GM19455 (cell line): Measurements from ENCODE around the gene FXYD7.
"Not testable (repeated sequence)": the region's sequence is repeated elsewhere in the genome, so short reads cannot be mapped to it uniquely, and the experiment has no call there.

ENCODE experiments used
- ATAC-seq: cut with Tn5 transposase; IDR thresholded peaks from one replicate; pipeline ENCODE4 v1.9.1; 2021; ENCODE audit not compliant: unreplicated experiment

FXYD7 gene

GRCh38 chr19:35125749-35126623 is 17.1 kb upstream of the FXYD7 start:
- no peak for ATAC-seq

GRCh38 chr19:35126624-35126959 is 16.5 kb upstream of the FXYD7 start:
- ATAC-seq = no peak

- ATAC-seq = no peak
Measured at GRCh38 chr19:35127871-35128270, 15.2 kb upstream of the FXYD7 start.

GRCh38 chr19:35128398-35129057 is 14.5 kb upstream of the FXYD7 start:
- no peak for ATAC-seq

- ATAC-seq = not testable (repeated sequence)
Measured at GRCh38 chr19:35129724-35130274, 13.3 kb upstream of the FXYD7 start.

GRCh38 chr19:35130761-35131720 is 12.0 kb upstream of the FXYD7 start:
- ATAC-seq = no peak

GRCh38 chr19:35132254-35132653 is 10.8 kb upstream of the FXYD7 start:
- ATAC-seq = no peak

GRCh38 chr19:35133826-35134225 is 9.2 kb upstream of the FXYD7 start:
- no peak for ATAC-seq

- no peak for ATAC-seq
Measured at GRCh38 chr19:35134601-35135242, 8.3 kb upstream of the FXYD7 start, which contains the start of gene LGI4. Gene LGI4 (minus strand): TSS chr19:35135059. CDS start chr19:35134680, 379 bp downstream.

GRCh38 chr19:35135389-35135909 is 7.6 kb upstream of the FXYD7 start:
- no peak for ATAC-seq

- ATAC-seq = no peak
Measured at GRCh38 chr19:35136231-35136630, 6.8 kb upstream of the FXYD7 start.

- ATAC-seq = no peak
Measured at GRCh38 chr19:35136977-35137702, 5.9 kb upstream of the FXYD7 start.

- no peak for ATAC-seq
Measured at GRCh38 chr19:35138305-35138892, 4.7 kb upstream of the FXYD7 start, which contains the start of gene FXYD1. Gene FXYD1 (plus strand): TSS chr19:35138824. CDS start chr19:35140080, 1,256 bp downstream.

- ATAC-seq = no peak
Measured at GRCh38 chr19:35140207-35140961, 2.7 kb upstream of the FXYD7 start.

- ATAC-seq = no peak
Measured at GRCh38 chr19:35140962-35141836, 1.9 kb upstream of the FXYD7 start.

- no peak for ATAC-seq
Measured at GRCh38 chr19:35141837-35142605, 1.0 kb upstream of the FXYD7 start.
